Measurements from ENCODE around the gene NUBPL. TPM values are rescaled to one million over a fixed set of nuclear protein-coding genes. Genes with fewer than 3 reads are reported as not detected.
A peak's percentile ranks its signal among the peaks of the same experiment; 100 is the strongest.
"Not testable (repeated sequence)": the region's sequence is repeated elsewhere in the genome, so short reads cannot be mapped to it uniquely, and the experiment has no call there.

The NUBPL gene
- total RNA-seq, 1 donor from 2014 or later, result 9.8 TPM

- no peaks in the 10 kb centered on the region for H3K27me3 ChIP-seq (ENCODE audit: control insufficient read depth, insufficient read depth, low read length)
- no peaks in the 10 kb centered on the region for H3K36me3 ChIP-seq (ENCODE audit: control insufficient read depth, insufficient read depth, low read length)
- DNase-seq (ENCODE audit: low read depth), result no peak
- TF ChIP-seq CTCF (IDR thresholded peaks at IDR 0.05; ENCODE audit: insufficient read depth, low read length, poor library complexity, severe bottlenecking), result no peak
- H3K4me3 ChIP-seq (ENCODE audit: low read depth, low read length), result no peak overlapping the region
Observed at GRCh38 chr14:31867570-31867969, 306.4 kb downstream of the NUBPL start.

DNA sequence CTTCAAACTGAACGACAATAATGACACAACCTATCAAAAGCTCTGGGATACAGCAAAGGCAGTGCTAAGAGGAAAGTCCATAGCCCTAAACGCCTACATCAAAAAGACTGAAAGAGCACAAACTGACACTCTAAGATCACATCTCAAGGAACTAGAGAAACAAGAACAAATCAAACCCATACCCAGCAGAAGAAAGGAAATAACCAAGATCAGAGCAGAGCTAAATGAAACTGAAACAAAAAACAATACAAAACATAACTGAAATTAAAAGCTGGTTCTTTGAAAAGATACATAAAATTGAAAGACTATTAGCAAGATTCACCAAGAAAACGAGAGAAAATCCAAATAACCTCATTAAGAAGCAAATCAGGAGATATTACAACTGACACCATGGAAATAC, 306.9 kb downstream of the NUBPL start:
- H3K27me3 ChIP-seq (ENCODE audit: control insufficient read depth, insufficient read depth, low read length); DNase-seq (ENCODE audit: low read depth); H3K36me3 ChIP-seq (ENCODE audit: control insufficient read depth, insufficient read depth, low read length); H3K4me3 ChIP-seq (ENCODE audit: low read depth, low read length): not testable (repeated sequence)

GRCh38 chr14:31876741-31877140, 315.5 kb downstream of the NUBPL start:
- no peaks in the 10 kb centered on the region for H3K27me3 ChIP-seq (ENCODE audit: control insufficient read depth, insufficient read depth, low read length)
- no peak overlapping the region for H3K4me3 ChIP-seq (ENCODE audit: low read depth, low read length)
- DNase-seq (ENCODE audit: low read depth), result no peak
- no peaks in the 10 kb centered on the region for H3K36me3 ChIP-seq (ENCODE audit: control insufficient read depth, insufficient read depth, low read length)
- TF ChIP-seq CTCF (IDR thresholded peaks at IDR 0.05; ENCODE audit: insufficient read depth, low read length, poor library complexity, severe bottlenecking), result no peak

DNA sequence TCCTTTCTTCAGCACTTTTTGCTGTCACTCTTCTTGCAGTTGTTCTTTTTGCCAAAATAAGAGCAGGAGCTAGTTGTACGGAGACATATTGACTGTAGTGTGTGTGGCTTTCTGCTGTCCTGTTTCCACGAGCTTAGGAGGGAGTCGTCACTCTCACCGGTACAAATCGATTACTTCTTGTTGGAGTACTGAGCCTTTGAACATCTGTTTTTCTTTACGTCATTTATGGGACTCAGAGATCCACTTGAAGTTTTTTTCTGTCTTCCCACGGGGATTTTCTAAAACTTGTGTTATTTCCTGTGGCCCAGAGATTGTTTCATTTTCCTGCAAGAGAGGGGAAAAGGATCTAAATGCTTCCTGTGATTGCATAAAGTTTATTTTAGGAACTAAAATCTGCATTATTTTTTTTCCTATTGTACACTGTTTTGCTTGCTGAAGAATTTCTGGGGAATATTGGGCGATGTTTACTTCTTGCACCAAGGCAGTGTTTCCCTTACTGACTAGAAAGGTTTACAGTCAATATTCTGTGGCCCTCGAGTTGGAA, 316.1 kb downstream of the NUBPL start:
- H3K36me3 ChIP-seq (ENCODE audit: control insufficient read depth, insufficient read depth, low read length), result no peaks in the 10 kb centered on the region
- H3K4me3 ChIP-seq (ENCODE audit: low read depth, low read length), result no peak overlapping the region
- DNase-seq (ENCODE audit: low read depth), result no peak
- TF ChIP-seq CTCF (IDR thresholded peaks at IDR 0.05; ENCODE audit: insufficient read depth, low read length, poor library complexity, severe bottlenecking), result no peak
- H3K27me3 ChIP-seq (ENCODE audit: control insufficient read depth, insufficient read depth, low read length), result no peaks in the 10 kb centered on the region

DNA sequence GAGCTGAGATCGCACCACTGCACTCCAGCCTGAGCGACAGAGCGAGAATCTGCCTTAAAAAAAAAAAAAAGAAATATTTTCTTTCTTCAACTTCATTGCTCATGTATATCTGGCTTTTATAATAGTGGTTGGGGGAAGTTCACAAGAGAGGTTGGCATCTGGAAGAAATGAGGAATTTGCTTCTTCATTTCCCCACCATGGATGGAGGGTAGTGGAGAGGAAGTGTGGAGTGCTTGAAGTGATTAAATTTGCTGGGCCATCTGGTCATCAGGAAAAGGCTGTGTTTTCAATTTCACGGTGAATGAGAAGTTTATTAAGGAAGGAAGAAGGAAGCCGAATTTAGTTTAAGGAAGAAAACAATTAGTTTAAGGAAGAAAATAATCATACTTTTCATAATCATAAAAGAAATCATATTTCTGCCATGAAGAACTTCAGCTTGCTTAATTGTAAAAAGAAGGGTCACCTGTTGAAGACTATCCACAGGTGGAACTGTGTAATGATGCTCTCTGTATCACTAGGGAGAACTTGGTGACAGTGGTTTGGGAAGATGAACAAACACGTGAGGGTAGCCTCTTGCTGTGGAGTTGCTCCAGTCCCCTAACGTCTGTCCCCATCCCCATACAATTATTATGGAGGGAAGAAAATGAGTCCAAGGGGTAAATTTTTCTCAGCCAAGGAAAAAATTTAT, 318.6 kb downstream of the NUBPL start:
- Histone ChIP-seq H3K4me3 (ENCODE audit: low read depth, low read length) (no peak overlapping the region), H3K27me3 (ENCODE audit: control insufficient read depth, insufficient read depth, low read length) (no peaks in the 10 kb centered on the region), H3K36me3 (ENCODE audit: control insufficient read depth, insufficient read depth, low read length) (no peaks in the 10 kb centered on the region)
- no peak for DNase-seq (ENCODE audit: low read depth)
- TF ChIP-seq CTCF (IDR thresholded peaks at IDR 0.05; ENCODE audit: insufficient read depth, low read length, poor library complexity, severe bottlenecking), result no peak

DNA sequence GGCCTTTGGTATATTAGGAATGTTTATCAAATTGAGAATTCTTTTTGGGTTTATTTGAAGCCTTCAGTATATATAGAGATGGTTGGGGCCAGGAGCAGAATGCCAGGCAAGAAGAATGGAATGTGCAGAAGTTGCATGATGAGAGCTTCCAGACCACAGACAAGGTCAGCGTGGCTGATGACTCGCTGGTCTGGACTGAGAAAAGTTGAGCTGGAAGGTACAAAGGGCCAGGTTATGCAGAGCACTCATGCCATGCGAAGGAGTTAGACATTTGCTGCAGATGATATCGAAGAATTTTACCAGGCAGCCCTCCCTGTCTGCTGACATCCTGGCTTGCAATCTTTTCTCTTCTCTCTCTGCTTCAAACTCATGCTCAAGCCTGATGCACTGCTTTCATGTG, 319.7 kb downstream of the NUBPL start:
- no peak for TF ChIP-seq CTCF (IDR thresholded peaks at IDR 0.05; ENCODE audit: insufficient read depth, low read length, poor library complexity, severe bottlenecking)
- Histone ChIP-seq H3K27me3 (ENCODE audit: control insufficient read depth, insufficient read depth, low read length) (no peaks in the 10 kb centered on the region), H3K36me3 (ENCODE audit: control insufficient read depth, insufficient read depth, low read length) (no peaks in the 10 kb centered on the region), H3K4me3 (ENCODE audit: low read depth, low read length) (no peak overlapping the region)
- peak; percentile 83 for DNase-seq (ENCODE audit: low read depth)

Measured in kidney epithelial cell (primary cell).